Epithelial cell of esophagus (primary cell): ENCODE data around the gene JUP.

ENCODE experiments used
- DNase-seq: peaks from one replicate; pipeline ENCODE4 v3.0.0; 2010; ENCODE audit warnings: low read depth
- H3K4me3 ChIP-seq: 2 replicates; pipeline ENCODE4 v1.5.1; 2011; ENCODE audit warnings: mild to moderate bottlenecking, low read length, control low read depth
- CTCF ChIP-seq: IDR thresholded peaks from 2 replicates; pipeline ENCODE4 v1.5.1; 2011; ENCODE audit warnings: low read depth, mild to moderate bottlenecking, low read length, control low read depth, inconsistent platforms; ENCODE audit not compliant: insufficient read depth; ENCODE audit errors: missing control alignments

Gene JUP

GRCh38 chr17:41762841-41763240 lies 23.7 kb downstream of the JUP start:
- TF ChIP-seq CTCF, result no peak
- no peak overlapping the region for H3K4me3 ChIP-seq
- DNase-seq, result no peak

GRCh38 chr17:41762391-41762790 lies 24.1 kb downstream of the JUP start:
- no peak overlapping the region for H3K4me3 ChIP-seq
- no peak for TF ChIP-seq CTCF
- no peak for DNase-seq

GRCh38 chr17:41760878-41761277 lies 25.6 kb downstream of the JUP start:
- no peak for DNase-seq

GRCh38 chr17:41758601-41759000 lies 27.9 kb downstream of the JUP start:
- no peak for TF ChIP-seq CTCF
- no peak for DNase-seq
- H3K4me3 ChIP-seq, result no peak overlapping the region

More at GRCh38 chr17:41760878-41761277, 25.6 kb downstream of the JUP start:
- TF ChIP-seq CTCF, result no peak
- no peak overlapping the region for H3K4me3 ChIP-seq

- H3K4me3 ChIP-seq, result no peak overlapping the region
- TF ChIP-seq CTCF, result no peak
- DNase-seq, result no peak
Observed at GRCh38 chr17:41754066-41754465, 32.4 kb downstream of the JUP start.

- no peak overlapping the region for H3K4me3 ChIP-seq
- no peak for TF ChIP-seq CTCF
- no peak for DNase-seq
Observed at GRCh38 chr17:41751288-41751687, 35.2 kb downstream of the JUP start.

- no peak overlapping the region for H3K4me3 ChIP-seq
- DNase-seq, result no peak
- no peak for TF ChIP-seq CTCF
Observed at GRCh38 chr17:41750862-41751261, 35.6 kb downstream of the JUP start.
